GM18907 (cell line): ENCODE results near the gene TBC1D19.
A peak's percentile ranks its signal among the peaks of the same experiment; 100 is the strongest.
"Not testable (repeated sequence)": the region's sequence is repeated elsewhere in the genome, so short reads cannot be mapped to it uniquely, and the experiment has no call there.

Source experiments
- ATAC-seq: cut with Tn5 transposase; IDR thresholded peaks from one replicate; pipeline ENCODE4 v1.9.1; 2021; ENCODE audit warnings: mild to moderate bottlenecking, moderate library complexity; ENCODE audit not compliant: unreplicated experiment

Gene TBC1D19

GRCh38 chr4:26583865-26584652, at the start of gene TBC1D19:
Gene TBC1D19, plus strand, starts transcription at chr4:26584084. Its CDS starts 110 bp downstream, at chr4:26584194.
- ATAC-seq: peak; percentile 100

- no peak for ATAC-seq
These were observed 40.9 kb upstream of the TBC1D19 start for GRCh38 chr4:26542991-26543390.

GRCh38 chr4:26544421-26544820, 39.5 kb upstream of the TBC1D19 start:
- no peak for ATAC-seq

GRCh38 chr4:26548379-26548778, 35.5 kb upstream of the TBC1D19 start:
- ATAC-seq: not testable (repeated sequence)

- no peak for ATAC-seq
These were observed 26.7 kb upstream of the TBC1D19 start for GRCh38 chr4:26557164-26557563.

- no peak for ATAC-seq
These were observed 25.6 kb upstream of the TBC1D19 start for GRCh38 chr4:26558166-26558895.

GRCh38 chr4:26566133-26566532, 17.8 kb upstream of the TBC1D19 start:
- ATAC-seq: no peak

GRCh38 chr4:26568446-26568994, 15.4 kb upstream of the TBC1D19 start:
- ATAC-seq: no peak

- no peak for ATAC-seq
These were observed 13.3 kb upstream of the TBC1D19 start for GRCh38 chr4:26570596-26570995.

- ATAC-seq: no peak
These were observed 10.5 kb upstream of the TBC1D19 start for GRCh38 chr4:26573389-26573794.

GRCh38 chr4:26574563-26574962, 9.3 kb upstream of the TBC1D19 start:
- no peak for ATAC-seq

- no peak for ATAC-seq
These were observed 7.6 kb upstream of the TBC1D19 start for GRCh38 chr4:26576231-26576739.

GRCh38 chr4:26577066-26577465, 6.8 kb upstream of the TBC1D19 start:
- ATAC-seq: no peak

- no peak for ATAC-seq
These were observed 4.7 kb upstream of the TBC1D19 start for GRCh38 chr4:26579169-26579568.

GRCh38 chr4:26581341-26581740, 2.5 kb upstream of the TBC1D19 start:
- ATAC-seq: not testable (repeated sequence)

GRCh38 chr4:26583538-26583864, 383 bp upstream of the TBC1D19 start:
- peak; percentile 68 for ATAC-seq

- no peak for ATAC-seq
These were observed 841 bp downstream of the TBC1D19 start for GRCh38 chr4:26584725-26585124.

- no peak for ATAC-seq
These were observed 5.8 kb downstream of the TBC1D19 start for GRCh38 chr4:26589705-26590104.

GRCh38 chr4:26590639-26591038, 6.8 kb downstream of the TBC1D19 start:
- ATAC-seq: no peak

GRCh38 chr4:26593557-26593956, 9.7 kb downstream of the TBC1D19 start:
- not testable (repeated sequence) for ATAC-seq

- ATAC-seq: no peak
These were observed 10.5 kb downstream of the TBC1D19 start for GRCh38 chr4:26594371-26594770.

- no peak for ATAC-seq
These were observed 10.9 kb downstream of the TBC1D19 start for GRCh38 chr4:26594778-26595177.
